ENCODE results near the gene RPL27. TPM values are rescaled to one million over a fixed set of nuclear protein-coding genes. Genes with fewer than 3 reads are reported as not detected.
A peak's percentile ranks its signal among the peaks of the same experiment; 100 is the strongest.

RPL27 gene
- total RNA-seq, 1 donor from 2014 or later = 1,148 TPM

- Mint-ChIP-seq H3K36me3 (peaks cover 5% of the 10 kb centered on the region), H3K4me3 (peak within 1 kb of the TSS; percentile 99), H3K9me3 (no peaks in the 10 kb centered on the region), H3K4me1 (ENCODE audit: unreplicated experiment) (peaks cover 13% of the 10 kb centered on the region), H3K27ac (peak within 1 kb of the TSS; percentile 98), H3K27me3 (no peaks in the 10 kb centered on the region)
- DNase-seq (ENCODE audit: extremely low spot score, unreplicated experiment) = peak; percentile 92
- TF ChIP-seq CTCF (conservative IDR thresholded peaks at IDR 0.05) = no peak
Measured at GRCh38 chr17:42980274-42980765, 17.9 kb upstream of the RPL27 start, which contains the start of gene RUNDC1. RUNDC1 (plus strand) TSS chr17:42980565; CDS start chr17:42980577, 12 bp downstream.

GRCh38 chr17:42980766-42981397 lies 17.3 kb upstream of the RPL27 start:
- Mint-ChIP-seq H3K4me1 (ENCODE audit: unreplicated experiment) (peaks cover 13% of the 10 kb centered on the region), H3K9me3 (no peaks in the 10 kb centered on the region), H3K36me3 (peaks cover 5% of the 10 kb centered on the region), H3K4me3 (peak overlapping the region; percentile 99), H3K27ac (peak overlapping the region; percentile 98), H3K27me3 (no peaks in the 10 kb centered on the region)
- peak; percentile 74 for DNase-seq (ENCODE audit: extremely low spot score, unreplicated experiment)
- TF ChIP-seq CTCF (conservative IDR thresholded peaks at IDR 0.05) = peak; percentile 29

- H3K36me3 Mint-ChIP-seq = peaks cover 5% of the 10 kb centered on the region
- no peak for TF ChIP-seq CTCF (conservative IDR thresholded peaks at IDR 0.05)
- H3K27me3 Mint-ChIP-seq = no peaks in the 10 kb centered on the region
- H3K27ac Mint-ChIP-seq = peak overlapping the region; percentile 58
- H3K9me3 Mint-ChIP-seq = no peaks in the 10 kb centered on the region
- peaks cover 13% of the 10 kb centered on the region for H3K4me1 Mint-ChIP-seq (ENCODE audit: unreplicated experiment)
- DNase-seq (ENCODE audit: extremely low spot score, unreplicated experiment) = no peak
- peak overlapping the region; percentile 99 for H3K4me3 Mint-ChIP-seq
Measured at GRCh38 chr17:42982266-42982665, 16.0 kb upstream of the RPL27 start.

GRCh38 chr17:42985225-42985624 lies 13.0 kb upstream of the RPL27 start:
- no peak overlapping the region for H3K27ac Mint-ChIP-seq
- H3K27me3 Mint-ChIP-seq = no peaks in the 10 kb centered on the region
- no peak overlapping the region for H3K4me3 Mint-ChIP-seq
- H3K36me3 Mint-ChIP-seq = peaks cover 15% of the 10 kb centered on the region
- no peak for DNase-seq (ENCODE audit: extremely low spot score, unreplicated experiment)
- no peak for TF ChIP-seq CTCF (conservative IDR thresholded peaks at IDR 0.05)
- H3K9me3 Mint-ChIP-seq = no peaks in the 10 kb centered on the region
- peaks cover 9% of the 10 kb centered on the region for H3K4me1 Mint-ChIP-seq (ENCODE audit: unreplicated experiment)

- TF ChIP-seq CTCF (conservative IDR thresholded peaks at IDR 0.05) = no peak
- H3K9me3 Mint-ChIP-seq = no peaks in the 10 kb centered on the region
- no peaks in the 10 kb centered on the region for H3K4me1 Mint-ChIP-seq (ENCODE audit: unreplicated experiment)
- no peaks in the 10 kb centered on the region for H3K27me3 Mint-ChIP-seq
- DNase-seq (ENCODE audit: extremely low spot score, unreplicated experiment) = no peak
- H3K27ac Mint-ChIP-seq = no peak overlapping the region
- H3K4me3 Mint-ChIP-seq = no peak overlapping the region
- peaks cover 12% of the 10 kb centered on the region for H3K36me3 Mint-ChIP-seq
Measured at GRCh38 chr17:42989141-42989540, 9.1 kb upstream of the RPL27 start.

Data from type B pancreatic cell (in vitro differentiated cells).